ENCODE data around the gene NME2. TPM values are rescaled to one million over a fixed set of nuclear protein-coding genes. Genes with fewer than 3 reads are reported as not detected.
A peak's percentile ranks its signal among the peaks of the same experiment; 100 is the strongest.
"Not testable (repeated sequence)": the region's sequence is repeated elsewhere in the genome, so short reads cannot be mapped to it uniquely, and the experiment has no call there.

Gene NME2
- total RNA-seq, 1 donor from 2014 or later = 468 TPM

DNA sequence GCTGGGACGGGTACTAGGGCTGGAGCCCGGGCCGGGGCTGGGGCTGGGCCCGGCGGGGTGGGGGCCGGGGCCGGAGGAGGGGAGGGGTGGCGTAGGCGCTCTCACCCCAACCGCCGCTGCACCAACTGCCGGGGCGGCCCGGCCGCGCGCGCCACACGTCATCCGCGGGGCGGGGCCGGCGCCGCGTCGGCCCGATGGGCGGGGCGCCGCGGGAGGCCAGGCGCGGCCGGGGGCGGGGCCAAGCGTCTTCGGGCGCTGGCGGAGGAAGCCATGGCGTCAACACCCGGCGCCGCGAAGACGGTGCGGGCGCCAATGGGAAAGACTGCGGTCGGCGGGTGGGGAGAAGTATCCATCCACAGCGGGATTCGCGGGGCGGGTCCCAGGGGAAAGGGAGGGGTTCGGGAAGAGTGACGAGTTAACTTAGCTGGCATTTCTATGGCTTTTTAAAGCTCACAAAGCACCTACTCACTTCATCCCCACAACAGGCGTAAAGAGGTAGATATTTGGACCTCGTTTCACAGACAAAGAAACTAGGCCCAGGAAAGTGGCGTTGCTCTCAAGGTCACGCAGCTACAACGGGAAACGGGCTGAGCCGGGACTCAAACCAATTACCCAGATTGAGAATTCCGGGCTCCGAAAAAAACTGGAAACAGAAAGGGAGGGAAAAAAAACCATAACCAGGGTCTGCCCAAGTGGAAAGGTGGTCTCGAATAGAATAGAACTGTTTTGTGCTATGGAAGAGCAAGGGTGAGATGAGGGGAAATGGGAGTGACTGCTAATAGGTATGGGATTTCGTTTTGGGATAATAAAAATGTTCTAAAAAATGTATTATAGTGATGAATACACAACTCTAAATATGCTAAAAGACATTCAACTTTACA, 45.2 kb upstream of the NME2 start, which contains the start of gene SPAG9:
SPAG9 (minus strand) TSS at position 130 of the 881 bp plus-strand sequence. CDS start 212 bp downstream, outside the sequence.
- TF ChIP-seq, protein P1, sequence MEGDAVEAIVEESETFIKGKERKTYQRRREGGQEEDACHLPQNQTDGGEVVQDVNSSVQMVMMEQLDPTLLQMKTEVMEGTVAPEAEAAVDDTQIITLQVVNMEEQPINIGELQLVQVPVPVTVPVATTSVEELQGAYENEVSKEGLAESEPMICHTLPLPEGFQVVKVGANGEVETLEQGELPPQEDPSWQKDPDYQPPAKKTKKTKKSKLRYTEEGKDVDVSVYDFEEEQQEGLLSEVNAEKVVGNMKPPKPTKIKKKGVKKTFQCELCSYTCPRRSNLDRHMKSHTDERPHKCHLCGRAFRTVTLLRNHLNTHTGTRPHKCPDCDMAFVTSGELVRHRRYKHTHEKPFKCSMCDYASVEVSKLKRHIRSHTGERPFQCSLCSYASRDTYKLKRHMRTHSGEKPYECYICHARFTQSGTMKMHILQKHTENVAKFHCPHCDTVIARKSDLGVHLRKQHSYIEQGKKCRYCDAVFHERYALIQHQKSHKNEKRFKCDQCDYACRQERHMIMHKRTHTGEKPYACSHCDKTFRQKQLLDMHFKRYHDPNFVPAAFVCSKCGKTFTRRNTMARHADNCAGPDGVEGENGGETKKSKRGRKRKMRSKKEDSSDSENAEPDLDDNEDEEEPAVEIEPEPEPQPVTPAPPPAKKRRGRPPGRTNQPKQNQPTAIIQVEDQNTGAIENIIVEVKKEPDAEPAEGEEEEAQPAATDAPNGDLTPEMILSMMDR (IDR thresholded peaks at IDR 0.05) = no peak
- TF ChIP-seq POLR2AphosphoS5 (IDR thresholded peaks at IDR 0.05; ENCODE audit: insufficient read depth in 1 of 2, low read depth in 1 of 2) (peak; percentile 86 to 88), POLR2A (IDR thresholded peaks at IDR 0.05) (peak in 1 of 2 donors; percentile 73)
- H3K27me3 ChIP-seq = no peaks in the 10 kb centered on the region
- no peaks in the 10 kb centered on the region for H3K36me3 ChIP-seq
- no peaks in the 10 kb centered on the region for H3K9me3 ChIP-seq
- H3K4me3 ChIP-seq = peak within 1 kb of the TSS; percentile 84 to 96
- peak; percentile 95 to 97 for DNase-seq (ENCODE audit: extremely low spot score in 2 of 2)
- peak within 1 kb of the TSS; percentile 100 for H3K27ac ChIP-seq
- H3K4me1 ChIP-seq = peaks cover 29% of the 10 kb centered on the region
- intact Hi-C loops (cut with DNase I) = no loop called here

DNA sequence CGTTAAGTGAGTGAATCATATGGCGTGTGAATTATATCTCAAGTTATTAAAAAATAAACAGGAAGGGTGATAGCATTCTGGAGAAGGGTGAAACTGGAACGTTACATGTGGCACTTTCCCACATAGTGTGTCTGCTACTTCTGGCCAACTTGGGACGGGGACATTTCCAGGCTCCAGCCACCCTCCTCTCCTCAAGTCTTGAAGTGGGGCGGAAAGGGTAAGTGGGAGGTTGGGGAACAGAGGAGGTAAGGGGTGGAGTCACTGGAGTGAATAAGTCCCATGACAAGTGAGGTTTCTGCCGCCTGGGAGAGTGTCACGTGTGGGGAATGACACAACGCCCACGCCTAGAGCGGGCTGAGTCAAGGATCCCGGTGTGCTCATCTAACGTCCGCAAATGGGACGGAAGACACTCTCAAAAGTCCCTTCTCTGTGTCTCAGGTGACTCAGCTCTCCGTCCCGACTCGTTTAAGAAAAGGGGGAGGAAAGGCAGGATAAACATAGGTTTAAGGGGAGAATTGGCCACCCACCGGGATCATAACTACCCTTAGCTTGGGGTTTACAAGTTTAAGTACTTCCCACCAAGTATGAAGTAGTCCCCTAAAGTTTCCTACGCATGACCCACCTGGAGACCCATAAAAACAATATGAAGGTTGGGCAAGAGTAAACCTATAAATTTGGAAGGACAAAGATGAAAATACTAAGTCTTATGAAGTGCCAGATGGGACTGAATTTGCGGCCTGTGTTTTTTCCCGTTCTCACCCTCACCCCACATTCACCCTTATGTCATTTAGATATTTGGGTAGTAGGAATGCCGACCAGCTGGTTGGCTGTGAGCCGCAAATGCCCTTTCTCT, 44.4 kb upstream of the NME2 start:
- Histone ChIP-seq H3K36me3 (no peaks in the 10 kb centered on the region), H3K27ac (peak overlapping the region; percentile 100), H3K4me1 (peaks cover 25% of the 10 kb centered on the region), H3K27me3 (no peaks in the 10 kb centered on the region), H3K9me3 (no peaks in the 10 kb centered on the region), H3K4me3 (peak overlapping the region; percentile 84 to 96)
- TF ChIP-seq POLR2A (IDR thresholded peaks at IDR 0.05) = peak in 1 of 2 donors; percentile 82
- TF ChIP-seq POLR2AphosphoS5 (IDR thresholded peaks at IDR 0.05; ENCODE audit: insufficient read depth in 1 of 2, low read depth in 1 of 2) = peak; percentile 86 to 92
- TF ChIP-seq, protein P1 (IDR thresholded peaks at IDR 0.05) = no peak
- intact Hi-C loops (cut with DNase I) = no loop called here
- peak; percentile 99 for DNase-seq (ENCODE audit: extremely low spot score in 2 of 2)

DNA sequence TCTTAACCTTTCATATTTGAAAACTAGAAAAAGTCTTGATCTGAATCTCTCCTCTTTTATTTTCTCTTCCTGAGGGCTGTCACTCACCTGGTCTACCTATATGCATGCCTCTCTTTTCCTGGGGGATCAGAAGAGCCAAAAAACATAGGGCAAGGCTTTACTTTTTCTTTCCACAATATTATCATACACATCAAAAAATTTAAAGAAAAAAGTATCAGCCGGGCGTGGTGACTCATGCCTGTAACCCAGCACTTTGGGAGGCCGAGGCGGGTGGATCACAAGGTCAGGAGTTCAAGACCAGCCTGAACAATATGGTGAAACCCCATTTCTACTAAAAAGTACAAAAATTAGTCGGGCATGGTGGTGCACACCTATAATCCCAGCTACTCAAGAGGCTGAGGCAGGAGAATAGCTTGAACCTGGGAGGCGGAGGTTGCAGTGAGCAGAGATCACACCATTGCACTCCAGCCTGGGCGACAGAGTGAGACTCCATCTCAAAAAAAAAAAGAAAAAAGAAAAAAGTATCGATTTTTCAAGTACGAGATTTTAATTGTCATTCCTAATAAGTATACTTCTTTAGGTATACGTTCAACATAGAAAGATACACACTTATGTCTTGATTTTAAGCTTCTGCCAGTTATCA, 43.6 kb upstream of the NME2 start:
- intact Hi-C loops (cut with DNase I); H3K27me3 ChIP-seq; H3K36me3 ChIP-seq; H3K4me3 ChIP-seq; H3K9me3 ChIP-seq; DNase-seq (ENCODE audit: extremely low spot score in 2 of 2): not testable (repeated sequence)
- peaks cover 25% of the 10 kb centered on the region for H3K4me1 ChIP-seq
- peak overlapping the region; percentile 100 for H3K27ac ChIP-seq

DNA sequence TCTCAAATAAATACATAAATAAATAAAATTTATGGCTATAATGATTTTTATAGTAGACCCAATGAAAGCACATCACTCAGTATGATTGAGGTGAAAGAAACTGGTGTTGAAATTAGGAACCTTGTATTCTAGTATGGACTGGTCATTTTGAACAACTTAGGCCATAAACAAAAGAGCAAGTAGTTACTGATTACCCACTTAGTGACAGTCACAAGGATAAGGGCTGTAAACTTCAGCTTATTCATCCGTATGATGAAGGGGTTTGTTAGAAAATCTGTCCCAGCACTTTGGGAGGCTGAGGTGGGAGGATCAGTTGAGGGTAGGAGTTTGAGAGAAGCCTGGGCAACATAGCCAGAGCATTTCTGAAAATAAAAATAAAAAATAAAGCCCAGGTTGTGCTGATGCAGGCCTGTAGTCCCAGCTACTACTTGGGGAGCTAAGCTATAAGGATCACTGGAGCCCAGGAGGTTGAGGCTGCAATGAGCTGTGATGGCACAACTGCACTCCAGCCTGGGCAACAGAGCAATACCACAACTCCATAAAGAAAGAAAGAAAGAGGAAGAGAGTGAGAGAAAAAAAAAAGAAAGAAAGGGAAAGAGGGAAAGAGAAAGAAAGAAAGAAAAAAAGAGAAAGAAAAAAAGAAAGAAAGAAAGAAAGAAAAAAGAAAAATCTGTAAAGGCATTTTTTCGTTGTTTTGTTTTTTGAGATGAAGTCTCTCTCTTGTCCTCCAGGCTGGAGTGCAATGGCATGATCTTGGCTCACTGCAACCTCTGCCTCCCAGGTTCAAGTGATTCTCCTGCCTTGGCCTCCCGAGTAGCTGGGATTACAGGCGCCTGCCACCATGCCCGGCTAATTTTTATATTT, 41.3 kb upstream of the NME2 start:
- Histone ChIP-seq H3K27me3 (no peaks in the 10 kb centered on the region), H3K36me3 (no peaks in the 10 kb centered on the region), H3K27ac (no peak overlapping the region), H3K4me1 (peaks cover 7% of the 10 kb centered on the region), H3K4me3 (no peak overlapping the region), H3K9me3 (no peaks in the 10 kb centered on the region)
- no peak for DNase-seq (ENCODE audit: extremely low spot score in 2 of 2)
- TF ChIP-seq, protein P1 (IDR thresholded peaks at IDR 0.05) = no peak
- TF ChIP-seq POLR2AphosphoS5 (IDR thresholded peaks at IDR 0.05; ENCODE audit: insufficient read depth in 1 of 2, low read depth in 1 of 2) (no peak), POLR2A (IDR thresholded peaks at IDR 0.05) (no peak)
- intact Hi-C loops (cut with DNase I) = no loop called here
